Measurements from ENCODE around the gene SYT2.
"Not testable (repeated sequence)": the region's sequence is repeated elsewhere in the genome, so short reads cannot be mapped to it uniquely, and the experiment has no call there.

The SYT2 gene

GRCh38 chr1:202642619-202643291 lies 67.5 kb downstream of the SYT2 start:
- DNase-seq (ENCODE audit: low spot score), result no peak

GRCh38 chr1:202642212-202642611 lies 68.0 kb downstream of the SYT2 start:
- no peak for DNase-seq (ENCODE audit: low spot score)

- no peak for DNase-seq (ENCODE audit: low spot score)
Measured at GRCh38 chr1:202639500-202639899, 70.8 kb downstream of the SYT2 start.

DNA sequence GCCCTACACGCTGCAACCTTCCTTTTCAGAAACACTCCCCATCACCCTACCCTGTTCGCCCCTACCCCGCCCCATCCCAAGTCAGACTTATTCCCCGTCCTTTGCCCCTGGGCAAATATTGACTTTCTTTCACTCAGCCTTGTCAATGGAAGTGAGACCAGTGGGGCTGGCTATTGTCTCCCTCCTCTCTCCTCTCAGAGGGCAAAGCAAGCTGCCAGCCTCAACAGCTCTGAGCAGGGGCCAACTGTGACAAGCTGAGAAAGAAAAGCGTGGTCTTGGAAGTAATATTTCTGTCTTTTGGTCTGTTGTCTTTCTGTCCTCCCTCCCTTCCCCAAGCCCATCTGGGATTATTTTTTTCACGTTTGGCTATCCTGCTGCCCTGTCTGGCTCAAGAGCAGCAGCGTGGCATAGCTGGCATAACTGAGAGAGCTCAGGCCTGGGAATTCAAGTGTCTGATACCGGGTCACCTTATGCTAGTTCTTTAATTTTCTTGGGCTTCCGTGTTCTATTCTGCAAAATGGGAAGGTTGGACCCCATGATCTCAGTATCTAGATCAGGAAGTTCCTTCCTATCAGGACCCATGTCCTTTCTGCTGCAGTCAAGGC lies 71.5 kb downstream of the SYT2 start:
- not testable (repeated sequence) for DNase-seq (ENCODE audit: low spot score)

- DNase-seq (ENCODE audit: low spot score), result no peak
Measured at GRCh38 chr1:202638019-202638700, 72.1 kb downstream of the SYT2 start.

DNA sequence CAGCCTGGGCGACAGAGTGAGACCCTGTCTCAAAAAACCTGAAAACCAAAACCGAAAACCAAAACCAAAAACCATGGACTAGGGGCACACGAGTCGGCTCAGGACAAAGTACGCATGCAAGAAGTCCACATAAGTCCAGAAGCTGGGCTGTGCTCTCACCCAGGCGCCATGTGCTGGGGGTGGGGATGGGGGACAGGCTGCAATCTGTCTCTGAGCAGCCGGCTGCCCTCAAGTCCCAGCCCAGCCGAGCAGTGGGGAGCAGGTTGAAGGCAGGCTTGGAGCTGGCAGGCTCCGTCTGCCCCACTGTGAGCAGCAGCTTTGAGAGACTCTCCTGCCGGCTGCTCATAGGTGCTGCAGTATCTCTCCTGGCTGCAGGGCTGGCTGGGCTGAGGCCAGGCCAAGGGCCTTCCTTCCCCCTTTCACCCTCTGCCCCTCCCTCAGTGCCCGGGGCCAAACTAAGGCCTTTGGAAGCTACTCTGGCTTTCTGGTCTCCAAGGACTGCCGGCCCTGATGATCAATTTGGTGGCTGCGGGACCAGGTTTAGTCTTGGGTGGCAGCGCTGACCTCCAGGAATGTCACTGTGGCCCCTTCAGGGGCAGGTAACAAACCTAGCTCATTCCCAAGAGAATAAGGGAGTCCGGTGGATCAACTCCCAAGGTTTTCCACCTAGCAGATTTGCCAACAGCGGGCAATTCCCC lies 72.8 kb downstream of the SYT2 start:
- DNase-seq (ENCODE audit: low spot score), result not testable (repeated sequence)

GRCh38 chr1:202636171-202636570 lies 74.1 kb downstream of the SYT2 start:
- not testable (repeated sequence) for DNase-seq (ENCODE audit: low spot score)

GRCh38 chr1:202632241-202632640 lies 78.0 kb downstream of the SYT2 start:
- no peak for DNase-seq (ENCODE audit: low spot score)

GRCh38 chr1:202631076-202631923 lies 79.0 kb downstream of the SYT2 start:
- no peak for DNase-seq (ENCODE audit: low spot score)

GRCh38 chr1:202630541-202630940 lies 79.7 kb downstream of the SYT2 start:
- DNase-seq (ENCODE audit: low spot score), result no peak

DNA sequence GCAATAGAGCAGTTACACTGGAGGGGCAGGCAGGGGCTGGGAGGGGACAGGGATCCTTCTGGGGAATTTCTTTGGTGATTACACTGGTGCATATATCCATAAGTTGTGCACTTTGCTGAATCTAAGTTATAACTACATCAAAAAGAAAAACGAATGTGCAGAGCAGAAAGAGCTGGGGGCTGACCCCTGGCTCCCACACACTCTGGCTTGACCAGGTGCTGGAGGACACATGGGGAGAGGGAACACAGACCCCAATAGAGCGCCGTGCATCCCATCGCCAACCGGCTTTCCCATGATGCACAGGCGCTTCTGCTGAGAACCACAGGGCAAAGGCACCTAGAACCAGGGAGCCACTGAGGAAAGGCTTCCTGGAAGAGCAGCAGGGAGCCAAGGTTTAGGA lies 80.2 kb downstream of the SYT2 start:
- DNase-seq (ENCODE audit: low spot score), result not testable (repeated sequence)

DNA sequence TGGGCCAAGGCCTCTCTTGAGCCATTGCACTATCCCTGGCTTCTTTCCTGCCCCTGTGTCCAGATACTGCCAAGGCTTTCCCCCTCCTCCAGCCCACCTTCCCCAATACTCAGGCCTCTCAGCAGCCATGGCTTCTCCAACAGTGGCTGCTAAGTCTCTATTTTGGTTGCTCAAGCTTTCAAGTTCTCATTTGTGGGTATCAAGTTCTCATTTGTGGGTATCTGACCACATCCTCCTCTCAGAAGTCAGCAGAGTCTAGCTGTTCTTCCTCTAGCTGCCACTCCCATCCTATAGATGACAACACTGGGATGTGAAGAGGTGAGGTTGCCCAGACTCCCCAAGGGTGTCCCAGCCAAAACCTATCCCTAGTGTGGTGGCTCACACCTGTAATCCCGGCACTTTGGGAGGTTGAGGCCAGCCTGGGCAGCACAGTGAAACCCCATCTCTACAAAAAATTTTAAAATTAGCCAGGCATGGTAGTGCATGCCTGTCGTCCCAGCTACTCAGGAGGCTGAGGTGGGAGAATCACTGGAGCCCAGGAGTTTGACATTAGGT lies 80.9 kb downstream of the SYT2 start:
- not testable (repeated sequence) for DNase-seq (ENCODE audit: low spot score)

- DNase-seq (ENCODE audit: low spot score), result no peak
Measured at GRCh38 chr1:202628646-202629215, 81.5 kb downstream of the SYT2 start.

DNA sequence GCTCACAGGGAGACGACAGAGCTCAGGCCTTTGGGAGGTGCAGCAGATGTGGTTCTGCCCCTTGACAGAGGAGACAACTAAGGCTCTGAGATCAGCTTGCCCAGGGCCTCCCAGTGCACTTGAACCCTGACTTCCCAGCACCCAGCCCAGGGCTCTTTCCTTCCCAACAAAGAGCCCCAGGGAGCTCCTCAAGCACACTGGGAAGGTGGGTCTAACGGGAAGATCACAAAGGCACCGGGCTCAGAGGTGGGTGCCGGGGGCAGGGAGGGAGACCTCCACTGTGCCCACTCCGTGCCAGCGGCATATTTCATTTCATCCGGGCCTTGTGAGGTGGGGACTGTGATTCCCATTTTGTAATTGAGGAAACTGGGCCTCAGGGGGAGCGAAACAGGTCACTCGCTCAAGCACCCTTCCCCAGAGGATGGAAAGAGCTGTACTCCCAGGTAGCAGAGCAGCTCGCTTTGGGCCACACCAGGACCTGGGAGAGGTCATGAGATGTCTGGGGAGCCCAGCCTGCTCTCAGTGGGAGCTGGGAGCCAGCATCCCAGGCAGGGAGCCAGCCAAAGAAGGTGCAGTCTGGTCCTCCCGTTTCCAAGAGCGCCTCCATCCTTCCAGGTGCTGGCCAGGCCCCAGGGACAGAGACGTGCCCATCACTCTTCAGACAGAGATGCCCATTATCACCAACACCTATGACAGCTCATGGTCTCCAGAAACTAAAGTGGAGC lies 82.3 kb downstream of the SYT2 start:
- DNase-seq (ENCODE audit: low spot score), result no peak

DNA sequence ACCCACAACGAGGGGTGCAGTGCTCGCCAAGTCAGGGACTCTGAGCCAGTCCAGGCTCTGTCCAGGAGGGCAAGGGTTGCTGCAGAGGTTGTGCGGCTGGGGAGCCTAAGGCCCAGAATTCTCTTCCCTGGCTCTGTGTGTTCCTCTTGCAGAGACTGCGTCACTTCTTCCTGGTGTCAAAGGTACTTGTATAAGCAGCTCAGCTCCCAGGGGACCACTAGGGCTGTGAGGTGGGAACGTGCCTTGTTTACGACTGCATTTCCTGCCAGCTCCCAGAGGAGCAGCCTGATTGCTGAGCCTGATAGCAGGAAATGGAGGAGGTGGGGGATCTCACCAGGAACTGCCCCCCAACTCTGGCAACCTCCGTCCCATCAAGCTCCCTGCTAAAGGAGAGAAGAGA lies 83.2 kb downstream of the SYT2 start:
- not testable (repeated sequence) for DNase-seq (ENCODE audit: low spot score)

DNA sequence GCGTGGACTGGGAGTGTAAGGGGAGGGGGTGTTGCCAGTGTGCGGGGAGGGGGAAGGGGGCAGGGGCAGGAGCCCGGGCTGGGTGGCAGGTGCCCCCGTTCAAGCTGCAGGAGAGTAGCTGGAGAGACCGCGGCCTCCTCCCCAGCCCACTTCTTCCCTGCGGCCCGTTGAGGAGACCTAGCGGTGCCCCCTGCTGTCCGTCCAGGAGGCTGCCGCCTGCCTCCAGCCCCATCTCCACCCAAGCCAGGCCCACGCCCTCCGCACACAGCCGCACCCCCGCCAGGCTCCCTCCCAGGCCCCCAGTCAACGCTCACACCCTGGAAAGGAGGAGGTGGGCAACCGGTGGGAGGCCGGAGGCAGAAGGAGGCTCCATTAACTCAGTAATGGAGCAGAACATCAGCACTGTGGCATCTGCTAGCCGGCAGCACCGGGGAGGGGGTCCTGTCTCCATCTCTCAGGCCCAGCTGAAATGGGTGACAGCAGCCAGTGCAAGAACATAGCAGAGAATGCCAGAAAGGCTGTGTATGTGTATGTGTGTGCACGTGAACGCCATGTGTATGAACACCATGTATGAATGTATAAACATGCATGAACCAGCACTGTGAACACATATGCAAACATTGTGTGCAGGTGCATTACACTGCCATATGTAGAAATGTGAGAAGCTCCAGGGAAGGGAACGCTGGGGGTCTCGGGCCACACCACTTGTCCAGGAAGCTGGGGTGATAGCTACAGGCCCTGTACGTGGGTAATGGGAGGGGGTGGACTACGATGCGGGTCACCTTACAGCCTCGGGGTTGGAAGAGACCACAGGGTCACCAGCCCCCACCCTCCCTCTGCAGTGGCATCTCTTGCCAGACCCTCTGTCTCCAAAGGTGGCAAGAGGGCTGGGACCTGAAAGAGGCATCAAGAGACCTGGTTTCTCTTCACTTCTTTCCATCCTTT lies 84.6 kb downstream of the SYT2 start:
- DNase-seq (ENCODE audit: low spot score), result peak; percentile 78

DNA sequence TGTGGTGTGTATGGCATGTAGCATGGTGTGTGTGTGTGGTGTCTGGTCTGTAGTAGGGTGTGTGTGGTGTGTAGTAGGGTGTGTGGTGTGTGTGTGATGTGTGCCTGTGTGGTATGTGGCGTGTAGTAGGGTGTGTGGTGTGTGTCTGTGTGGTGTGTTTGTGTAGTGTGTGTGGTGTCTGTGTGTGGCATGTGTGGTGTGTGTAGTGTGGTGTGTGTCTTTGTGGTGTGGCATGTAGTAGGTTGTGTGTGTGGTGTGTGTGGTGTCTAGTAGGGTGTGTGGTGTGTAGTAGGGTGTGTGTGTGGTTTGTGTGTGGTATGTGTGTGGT lies 85.5 kb downstream of the SYT2 start:
- DNase-seq (ENCODE audit: low spot score), result no peak

GRCh38 chr1:202624088-202624780 lies 86.0 kb downstream of the SYT2 start:
- DNase-seq (ENCODE audit: low spot score), result no peak

GRCh38 chr1:202623476-202623875 lies 86.8 kb downstream of the SYT2 start:
- DNase-seq (ENCODE audit: low spot score), result not testable (repeated sequence)

All from AG08395 (cell line).